WTC11 (cell line): Measurements from ENCODE around the gene DTHD1. TPM values are rescaled to one million over a fixed set of nuclear protein-coding genes. Genes with fewer than 3 reads are reported as not detected.

Experiments
- ATAC-seq: fragments of 200-7000 bp; cut with Tn5 transposase; 2 replicates; pipeline ENCODE4 v1.10.0; 2021; ENCODE audit warnings: mild to moderate bottlenecking, moderate library complexity
- CTCF ChIA-PET: fragments of 300-600 bp; sonication (Branson Sonifier 250); formaldehyde crosslinking; loops from one replicate; lab custom pipeline; 2021; ENCODE audit warnings: antibody characterized with exemption; lab: Charles Lee
- POLR2A ChIA-PET: fragments of 350-600 bp; sonication (Branson Sonifier 250); formaldehyde crosslinking; loops from one replicate; lab custom pipeline; 2021; ENCODE audit warnings: antibody characterized with exemption; lab: Charles Lee
- DNase-seq: peaks from one replicate; pipeline ENCODE4 v3.0.0; 2021; ENCODE audit warnings: low spot score
- H3K27ac Mint-ChIP-seq: 2 replicates; pipeline ENCODE4 v1.8.0; 2021; ENCODE audit warnings: mixed read lengths
- H3K27me3 Mint-ChIP-seq: 2 replicates; pipeline ENCODE4 v1.8.0; 2021; ENCODE audit warnings: low read depth, mild to moderate bottlenecking, moderate library complexity, mixed read lengths
- H3K36me3 Mint-ChIP-seq: 2 replicates; pipeline ENCODE4 v1.8.0; 2021; ENCODE audit warnings: mixed read lengths
- H3K4me1 Mint-ChIP-seq: 2 replicates; pipeline ENCODE4 v1.8.0; 2022; ENCODE audit warnings: mixed read lengths
- H3K4me3 Mint-ChIP-seq: 2 replicates; pipeline ENCODE4 v1.8.0; 2021; ENCODE audit warnings: mild to moderate bottlenecking, moderate library complexity, mixed read lengths
- H3K9me3 Mint-ChIP-seq: 2 replicates; pipeline ENCODE4 v1.8.0; 2021; ENCODE audit warnings: mixed read lengths
- AFF4 ChIP-seq: sonication (generic); formaldehyde crosslinking; IDR thresholded peaks from 2 replicates; pipeline ENCODE4 v1.8.1; 2023; ENCODE audit warnings: mild to moderate bottlenecking, missing genetic modification reagents, borderline replicate concordance
- CBFB ChIP-seq: sonication (generic); formaldehyde crosslinking; IDR thresholded peaks from 2 replicates; pipeline ENCODE4 v1.8.1; 2022; ENCODE audit warnings: mild to moderate bottlenecking, low read depth, missing genetic modification reagents
- CREB1 ChIP-seq: sonication (generic); formaldehyde crosslinking; IDR thresholded peaks from 2 replicates; pipeline ENCODE4 v1.8.0; 2023; ENCODE audit warnings: mild to moderate bottlenecking, missing genetic modification reagents
- EMX1 ChIP-seq: fragments of 250-450 bp; sonication (Bioruptor Pico); IDR thresholded peaks from 2 replicates; pipeline ENCODE4 v1.8.0; 2021; ENCODE audit warnings: mild to moderate bottlenecking
- FOXJ3 ChIP-seq: sonication (generic); formaldehyde crosslinking; IDR thresholded peaks from 2 replicates; pipeline ENCODE4 v1.9.0; 2021; ENCODE audit warnings: missing genetic modification reagents, mild to moderate bottlenecking, borderline replicate concordance
- FOXK1 ChIP-seq: sonication (generic); formaldehyde crosslinking; IDR thresholded peaks from 2 replicates; pipeline ENCODE4 v1.8.0; 2022; ENCODE audit warnings: mild to moderate bottlenecking, moderate library complexity, missing genetic modification reagents
- FOXP1 ChIP-seq: sonication (generic); formaldehyde crosslinking; IDR thresholded peaks from 2 replicates; pipeline ENCODE4 v1.8.0; 2022; ENCODE audit warnings: missing genetic modification reagents, mild to moderate bottlenecking, moderate library complexity, borderline replicate concordance
- IRF2 ChIP-seq: sonication (generic); formaldehyde crosslinking; IDR thresholded peaks from 2 replicates; pipeline ENCODE4 v1.8.0; 2022; ENCODE audit warnings: low read depth, missing genetic modification reagents, borderline replicate concordance
- JAZF1 ChIP-seq: fragments of 250-450 bp; sonication (Bioruptor Pico); IDR thresholded peaks from 2 replicates; pipeline ENCODE4 v1.9.0; 2021; ENCODE audit warnings: moderate library complexity, mild to moderate bottlenecking, inconsistent platforms
- KAT7 ChIP-seq: sonication (generic); formaldehyde crosslinking; IDR thresholded peaks from 2 replicates; pipeline ENCODE4 v1.8.1; 2023; ENCODE audit warnings: missing genetic modification reagents, mild to moderate bottlenecking, borderline replicate concordance
- MLX ChIP-seq: sonication (generic); formaldehyde crosslinking; IDR thresholded peaks from 2 replicates; pipeline ENCODE4 v1.8.1; 2023; ENCODE audit warnings: mild to moderate bottlenecking, missing genetic modification reagents, moderate library complexity
- MXD4 ChIP-seq: fragments of 250-450 bp; sonication (Bioruptor Pico); IDR thresholded peaks from 2 replicates; pipeline ENCODE4 v1.8.0; 2021; ENCODE audit warnings: mild to moderate bottlenecking, moderate library complexity, borderline replicate concordance
- MYBL2 ChIP-seq: sonication (generic); formaldehyde crosslinking; IDR thresholded peaks from 2 replicates; pipeline ENCODE4 v1.8.1; 2023; ENCODE audit warnings: mild to moderate bottlenecking, moderate library complexity, missing genetic modification reagents
- NR3C1 ChIP-seq: sonication (generic); formaldehyde crosslinking; conservative IDR thresholded peaks from 2 replicates; pipeline ENCODE4 v1.8.1; 2023; ENCODE audit warnings: low read depth, mild to moderate bottlenecking, missing genetic modification reagents
- PREB ChIP-seq: sonication (generic); formaldehyde crosslinking; IDR thresholded peaks from 2 replicates; pipeline ENCODE4 v1.8.1; 2022; ENCODE audit warnings: mild to moderate bottlenecking, missing genetic modification reagents, moderate library complexity, borderline replicate concordance
- RELA ChIP-seq: sonication (generic); formaldehyde crosslinking; IDR thresholded peaks from 2 replicates; pipeline ENCODE4 v1.8.1; 2022; ENCODE audit warnings: missing genetic modification reagents, mild to moderate bottlenecking, borderline replicate concordance
- TCF7 ChIP-seq: sonication (generic); formaldehyde crosslinking; IDR thresholded peaks from 2 replicates; pipeline ENCODE4 v1.8.0; 2022; ENCODE audit warnings: mild to moderate bottlenecking, low read depth, missing genetic modification reagents, moderate library complexity
- ZBTB43 ChIP-seq: sonication (generic); formaldehyde crosslinking; IDR thresholded peaks from 2 replicates; pipeline ENCODE4 v1.8.1; 2023; ENCODE audit warnings: mild to moderate bottlenecking, missing genetic modification reagents
- ZMAT4 ChIP-seq: fragments of 250-450 bp; sonication (Bioruptor Pico); IDR thresholded peaks from 2 replicates; pipeline ENCODE4 v1.9.0; 2021; ENCODE audit warnings: mild to moderate bottlenecking
- ZNF671 ChIP-seq: fragments of 250-450 bp; sonication (Bioruptor Pico); IDR thresholded peaks from 2 replicates; pipeline ENCODE4 v1.8.0; 2021; ENCODE audit warnings: mild to moderate bottlenecking
- total RNA-seq: library from RNA; stranded (reverse); gene quantifications from 3 replicates; pipeline ENCODE4 v1.2.3, GENCODE V29; 2021
- TF ChIP-seq, protein P1 (sequence below): sonication (generic); formaldehyde crosslinking; IDR thresholded peaks from 2 replicates; pipeline ENCODE4 v1.8.0; 2022; ENCODE audit warnings: mild to moderate bottlenecking, missing genetic modification reagents
- TF ChIP-seq, protein P2 (sequence below): sonication (generic); formaldehyde crosslinking; IDR thresholded peaks from 2 replicates; pipeline ENCODE4 v1.8.1; 2022; ENCODE audit warnings: mild to moderate bottlenecking, moderate library complexity, missing genetic modification reagents
- TF ChIP-seq, protein P3 (sequence below): sonication (generic); formaldehyde crosslinking; IDR thresholded peaks from 2 replicates; pipeline ENCODE4 v1.8.1; 2022; ENCODE audit warnings: low read depth, mild to moderate bottlenecking, moderate library complexity, missing genetic modification reagents, borderline replicate concordance

Gene DTHD1
- total RNA-seq, 1 experiment from 2014 or later = not detected

- TF ChIP-seq, protein P1, sequence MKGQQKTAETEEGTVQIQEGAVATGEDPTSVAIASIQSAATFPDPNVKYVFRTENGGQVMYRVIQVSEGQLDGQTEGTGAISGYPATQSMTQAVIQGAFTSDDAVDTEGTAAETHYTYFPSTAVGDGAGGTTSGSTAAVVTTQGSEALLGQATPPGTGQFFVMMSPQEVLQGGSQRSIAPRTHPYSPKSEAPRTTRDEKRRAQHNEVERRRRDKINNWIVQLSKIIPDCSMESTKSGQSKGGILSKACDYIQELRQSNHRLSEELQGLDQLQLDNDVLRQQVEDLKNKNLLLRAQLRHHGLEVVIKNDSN = no peak
These were observed 27.0 kb upstream of the DTHD1 start (continued) for GRCh38 chr4:36254371-36254770.

- CTCF ChIA-PET = no interaction called here
- DNase-seq (no peak), ATAC-seq (no peak)
- H3K9me3 Mint-ChIP-seq = no peaks in the 10 kb centered on the region
- TF ChIP-seq, protein P2, sequence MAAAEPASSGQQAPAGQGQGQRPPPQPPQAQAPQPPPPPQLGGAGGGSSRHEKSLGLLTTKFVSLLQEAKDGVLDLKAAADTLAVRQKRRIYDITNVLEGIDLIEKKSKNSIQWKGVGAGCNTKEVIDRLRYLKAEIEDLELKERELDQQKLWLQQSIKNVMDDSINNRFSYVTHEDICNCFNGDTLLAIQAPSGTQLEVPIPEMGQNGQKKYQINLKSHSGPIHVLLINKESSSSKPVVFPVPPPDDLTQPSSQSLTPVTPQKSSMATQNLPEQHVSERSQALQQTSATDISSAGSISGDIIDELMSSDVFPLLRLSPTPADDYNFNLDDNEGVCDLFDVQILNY (CRISPR knock-in tag) = no peak
- no peak for TF ChIP-seq CREB1 (CRISPR knock-in tag)
- TF ChIP-seq MXD4 = no peak
- no peak for TF ChIP-seq JAZF1
- TF ChIP-seq NR3C1 = no peak
- TF ChIP-seq KAT7 (CRISPR knock-in tag) = no peak
- TF ChIP-seq MLX (CRISPR knock-in tag) = no peak
- TF ChIP-seq PREB (CRISPR knock-in tag) = no peak
- no peak for TF ChIP-seq IRF2 (CRISPR knock-in tag)
- TF ChIP-seq TCF7 (CRISPR knock-in tag) = no peak
- no peak for TF ChIP-seq MYBL2 (CRISPR knock-in tag)
- TF ChIP-seq EMX1 (CRISPR knock-in tag) = no peak
- no peak for TF ChIP-seq FOXK1 (CRISPR knock-in tag)
- TF ChIP-seq RELA (CRISPR knock-in tag) = no peak
- TF ChIP-seq ZBTB43 (CRISPR knock-in tag) = no peak
- TF ChIP-seq FOXJ3 (CRISPR knock-in tag) = no peak
- TF ChIP-seq, protein P3, sequence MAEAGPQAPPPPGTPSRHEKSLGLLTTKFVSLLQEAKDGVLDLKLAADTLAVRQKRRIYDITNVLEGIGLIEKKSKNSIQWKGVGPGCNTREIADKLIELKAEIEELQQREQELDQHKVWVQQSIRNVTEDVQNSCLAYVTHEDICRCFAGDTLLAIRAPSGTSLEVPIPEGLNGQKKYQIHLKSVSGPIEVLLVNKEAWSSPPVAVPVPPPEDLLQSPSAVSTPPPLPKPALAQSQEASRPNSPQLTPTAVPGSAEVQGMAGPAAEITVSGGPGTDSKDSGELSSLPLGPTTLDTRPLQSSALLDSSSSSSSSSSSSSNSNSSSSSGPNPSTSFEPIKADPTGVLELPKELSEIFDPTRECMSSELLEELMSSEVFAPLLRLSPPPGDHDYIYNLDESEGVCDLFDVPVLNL (CRISPR knock-in tag) = no peak
- TF ChIP-seq FOXP1 = no peak
- no peak overlapping the region for H3K27ac Mint-ChIP-seq
- POLR2A ChIA-PET = no interaction called here
- H3K27me3 Mint-ChIP-seq = no peaks in the 10 kb centered on the region
- peaks cover 9% of the 10 kb centered on the region for H3K4me1 Mint-ChIP-seq
- H3K4me3 Mint-ChIP-seq = no peak overlapping the region
- H3K36me3 Mint-ChIP-seq = no peaks in the 10 kb centered on the region
These were observed 25.8 kb upstream of the DTHD1 start for GRCh38 chr4:36255577-36255976.

GRCh38 chr4:36256398-36256891 is 25.0 kb upstream of the DTHD1 start:
- POLR2A ChIA-PET = interaction anchor here (0.6 kb wide), 1 partner anchor 13 kb away, joined by 3 read pairs; the partner anchor contains the start of gene ARAP2
- Mint-ChIP-seq H3K4me3 (peak overlapping the region; percentile 14; the same call in 1 of the 2 replicates), H3K36me3 (no peaks in the 10 kb centered on the region), H3K9me3 (no peaks in the 10 kb centered on the region), H3K27me3 (no peaks in the 10 kb centered on the region), H3K27ac (no peak overlapping the region), H3K4me1 (peaks cover 9% of the 10 kb centered on the region)
- ATAC-seq = no peak
- CTCF ChIA-PET = no interaction called here
- DNase-seq = no peak
- TF ChIP-seq FOXP1 (no peak), ZNF671 (CRISPR knock-in tag) (no peak), AFF4 (no peak), FOXK1 (CRISPR knock-in tag) (no peak), CBFB (CRISPR knock-in tag) (no peak), ZMAT4 (CRISPR knock-in tag) (no peak)
- TF ChIP-seq, protein P2 (CRISPR knock-in tag) = no peak
